ENCODE measurements around the gene PI3.

The PI3 gene

DNA sequence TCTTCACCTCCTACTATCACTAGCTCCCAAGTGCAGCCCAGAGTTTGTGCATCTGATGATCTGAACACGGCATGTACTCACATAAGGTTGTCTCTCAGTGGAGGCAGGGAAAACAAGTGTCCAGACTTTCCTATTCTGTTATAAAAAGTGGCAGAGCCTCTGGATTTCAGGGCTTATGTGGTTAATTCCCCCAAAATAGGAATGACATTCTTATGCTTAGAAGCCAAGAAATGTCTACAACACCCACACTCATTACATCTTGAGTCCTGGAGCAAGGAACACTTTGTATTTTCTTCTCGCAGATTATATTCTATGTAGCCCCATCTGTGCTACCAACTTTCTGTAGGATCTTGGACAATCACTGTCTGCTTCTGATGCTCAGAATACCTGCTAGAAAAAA, 18.6 kb downstream of the PI3 start:
- H3K4me3 ChIP-seq (ENCODE audit: low read depth, low read length), result no peak overlapping the region
- TF ChIP-seq, protein P1, sequence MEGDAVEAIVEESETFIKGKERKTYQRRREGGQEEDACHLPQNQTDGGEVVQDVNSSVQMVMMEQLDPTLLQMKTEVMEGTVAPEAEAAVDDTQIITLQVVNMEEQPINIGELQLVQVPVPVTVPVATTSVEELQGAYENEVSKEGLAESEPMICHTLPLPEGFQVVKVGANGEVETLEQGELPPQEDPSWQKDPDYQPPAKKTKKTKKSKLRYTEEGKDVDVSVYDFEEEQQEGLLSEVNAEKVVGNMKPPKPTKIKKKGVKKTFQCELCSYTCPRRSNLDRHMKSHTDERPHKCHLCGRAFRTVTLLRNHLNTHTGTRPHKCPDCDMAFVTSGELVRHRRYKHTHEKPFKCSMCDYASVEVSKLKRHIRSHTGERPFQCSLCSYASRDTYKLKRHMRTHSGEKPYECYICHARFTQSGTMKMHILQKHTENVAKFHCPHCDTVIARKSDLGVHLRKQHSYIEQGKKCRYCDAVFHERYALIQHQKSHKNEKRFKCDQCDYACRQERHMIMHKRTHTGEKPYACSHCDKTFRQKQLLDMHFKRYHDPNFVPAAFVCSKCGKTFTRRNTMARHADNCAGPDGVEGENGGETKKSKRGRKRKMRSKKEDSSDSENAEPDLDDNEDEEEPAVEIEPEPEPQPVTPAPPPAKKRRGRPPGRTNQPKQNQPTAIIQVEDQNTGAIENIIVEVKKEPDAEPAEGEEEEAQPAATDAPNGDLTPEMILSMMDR (IDR thresholded peaks at IDR 0.05; ENCODE audit: insufficient read depth, low read length, missing control alignments), result no peak
- no peak for DNase-seq (ENCODE audit: low read depth, low spot score)
- ChIA-PET POLR2A (no interaction called here), CTCF (no interaction called here)

DNA sequence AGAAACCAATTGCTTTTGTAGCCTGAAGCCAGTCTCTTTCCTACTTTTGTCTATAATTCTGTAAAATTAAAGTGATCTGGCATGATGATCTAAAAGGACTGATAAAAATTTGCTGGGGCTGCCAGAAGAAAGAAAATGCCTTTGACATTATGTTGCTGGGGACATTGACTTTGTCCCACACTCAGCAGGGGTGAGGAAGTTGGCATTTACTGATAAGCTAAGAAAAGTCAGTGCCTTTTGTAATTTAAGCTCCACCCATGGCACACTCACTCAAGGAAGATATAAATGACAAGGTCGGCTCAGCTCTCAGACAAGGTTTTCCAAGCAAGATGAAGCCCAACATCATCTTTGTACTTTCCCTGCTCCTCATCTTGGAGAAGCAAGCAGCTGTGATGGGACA, 32.0 kb downstream of the PI3 start, which contains the start of gene SEMG1:
Gene SEMG1 (plus strand): TSS at position 309 of the 400 bp plus-strand sequence. CDS start 21 bp downstream, at position 330.
- TF ChIP-seq, protein P1 (IDR thresholded peaks at IDR 0.05; ENCODE audit: insufficient read depth, low read length, missing control alignments), result no peak
- POLR2A ChIA-PET, result no interaction called here
- no peak for DNase-seq (ENCODE audit: low read depth, low spot score)

DNA sequence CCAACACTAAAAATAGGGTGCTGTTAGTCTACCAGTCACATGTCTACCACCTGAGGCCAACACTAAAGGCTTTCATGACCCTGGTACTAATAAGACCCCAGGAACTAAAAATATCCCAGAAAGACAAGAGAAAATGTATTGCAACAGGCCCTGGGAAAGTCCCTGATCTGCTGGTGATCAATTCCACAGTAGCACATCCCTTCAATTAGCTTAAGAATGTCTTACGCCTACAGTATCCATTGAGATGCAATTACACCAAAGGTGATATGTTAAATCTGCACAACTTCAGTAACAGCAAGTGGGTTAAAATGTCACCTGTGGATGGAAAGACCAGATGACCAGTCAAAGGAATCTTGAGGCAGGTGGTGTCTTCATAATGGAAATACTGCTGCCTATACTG, 35.2 kb downstream of the PI3 start:
- CTCF ChIA-PET, result no interaction called here
- TF ChIP-seq, protein P1 (IDR thresholded peaks at IDR 0.05; ENCODE audit: insufficient read depth, low read length, missing control alignments), result no peak
- POLR2A ChIA-PET, result no interaction called here
- no peak overlapping the region for H3K4me3 ChIP-seq (ENCODE audit: low read depth, low read length)
- DNase-seq (ENCODE audit: low read depth, low spot score), result no peak

More for the DNA sequence above, 32.0 kb downstream of the PI3 start, which contains the start of gene SEMG1:
- H3K4me3 ChIP-seq (ENCODE audit: low read depth, low read length), result no peak within 1 kb of the TSS
- CTCF ChIA-PET, result no interaction called here

DNA sequence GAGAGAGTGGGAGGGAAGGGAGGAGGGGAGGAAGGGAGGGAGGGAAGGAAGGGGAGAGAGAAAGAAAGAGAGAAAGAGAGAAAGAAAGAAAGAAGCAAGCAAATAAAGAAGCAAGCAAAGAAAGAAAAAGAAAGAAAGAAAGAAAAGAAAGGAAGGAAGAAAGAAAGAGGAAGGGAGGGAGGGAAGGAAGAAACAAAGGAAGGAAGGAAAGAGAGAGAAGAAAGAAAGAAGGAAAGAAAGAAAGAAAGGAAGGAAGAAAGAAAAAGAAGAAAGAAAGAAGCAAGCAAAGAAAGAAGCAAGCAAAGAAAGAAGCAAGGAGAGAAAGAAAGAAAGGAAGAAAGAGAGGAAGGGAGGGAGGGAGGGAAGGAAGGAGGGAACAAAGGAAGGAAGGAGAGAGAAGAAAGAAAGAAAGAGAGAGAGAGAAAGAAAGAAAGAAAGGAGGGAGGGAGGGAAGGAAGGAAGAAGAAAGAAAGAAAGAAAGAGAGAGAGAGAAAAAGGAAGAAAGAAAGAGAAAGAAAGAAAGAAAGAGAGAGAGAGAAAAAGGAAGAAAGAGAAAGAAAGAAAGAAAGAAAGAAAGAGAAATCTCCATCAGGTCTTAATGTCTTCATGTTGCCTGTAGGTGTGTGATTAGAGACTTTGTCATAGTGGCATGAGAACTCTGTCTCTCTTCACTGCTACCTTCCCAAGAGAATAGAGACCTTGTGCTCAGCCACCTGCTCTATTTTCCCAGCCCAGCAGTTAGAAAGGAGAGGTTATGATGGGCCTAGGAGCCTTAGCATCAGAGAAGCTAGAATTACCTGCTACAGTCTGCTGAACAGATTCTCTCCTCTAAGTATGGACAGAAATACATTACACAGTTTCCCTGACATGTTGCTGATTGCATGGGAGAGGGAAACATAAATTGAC, 37.1 kb downstream of the PI3 start:
- no peak for DNase-seq (ENCODE audit: low read depth, low spot score)
- H3K4me3 ChIP-seq (ENCODE audit: low read depth, low read length), result no peak overlapping the region
- ChIA-PET POLR2A (no interaction called here), CTCF (no interaction called here)
- TF ChIP-seq, protein P1 (IDR thresholded peaks at IDR 0.05; ENCODE audit: insufficient read depth, low read length, missing control alignments), result no peak

DNA sequence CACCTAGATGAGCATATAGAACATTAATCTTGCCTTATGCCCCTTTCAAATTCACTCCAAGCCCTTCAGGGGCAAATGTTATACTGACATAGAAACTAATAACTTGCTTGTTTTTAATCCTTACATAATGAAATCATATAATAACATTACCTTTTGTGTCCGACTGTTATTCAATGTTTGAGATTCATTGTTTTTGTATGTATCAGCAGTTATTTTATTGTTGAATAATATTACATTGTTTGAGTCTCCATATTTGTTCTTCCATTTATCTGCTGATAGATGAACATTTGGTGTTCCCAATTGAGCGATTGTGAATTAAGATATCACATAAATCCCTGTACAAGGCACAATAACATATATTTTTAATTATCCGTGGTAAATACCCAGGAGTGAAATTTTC, 38.1 kb downstream of the PI3 start:
- TF ChIP-seq, protein P1 (IDR thresholded peaks at IDR 0.05; ENCODE audit: insufficient read depth, low read length, missing control alignments), result no peak
- POLR2A ChIA-PET, result no interaction called here
- CTCF ChIA-PET, result no interaction called here
- DNase-seq (ENCODE audit: low read depth, low spot score), result no peak
- H3K4me3 ChIP-seq (ENCODE audit: low read depth, low read length), result no peak overlapping the region

DNA sequence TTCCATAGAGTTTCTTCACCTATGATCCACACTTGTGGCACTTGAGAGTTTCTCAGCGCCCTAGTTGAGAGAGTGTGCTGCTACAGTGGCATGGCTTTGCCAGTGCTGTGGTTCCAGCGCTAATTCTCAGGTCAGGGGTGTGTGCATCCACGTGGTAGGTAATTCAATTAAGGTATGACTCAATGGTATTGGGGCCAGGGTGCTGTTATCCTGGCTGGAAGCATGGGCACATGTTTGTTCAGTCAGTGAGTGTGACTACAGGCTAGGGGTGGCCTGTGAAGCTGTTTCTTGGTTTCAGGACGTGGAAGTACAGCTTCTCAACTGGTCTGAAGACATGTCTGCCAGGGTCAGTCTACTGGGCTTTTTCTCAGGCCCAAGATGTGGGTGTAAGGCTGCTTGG, 43.4 kb downstream of the PI3 start:
- no peak overlapping the region for H3K4me3 ChIP-seq (ENCODE audit: low read depth, low read length)
- ChIA-PET POLR2A (no interaction called here), CTCF (no interaction called here)
- no peak for DNase-seq (ENCODE audit: low read depth, low spot score)
- TF ChIP-seq, protein P1 (IDR thresholded peaks at IDR 0.05; ENCODE audit: insufficient read depth, low read length, missing control alignments), result no peak

All from AG04449 (cell line).